WTC11 (cell line): ENCODE measurements around the gene TOB2.

Experiments used
- ARID4B ChIP-seq: sonication (generic); formaldehyde crosslinking; IDR thresholded peaks from 2 replicates; pipeline ENCODE4 v1.8.0; 2023; ENCODE audit warnings: missing genetic modification reagents, mild to moderate bottlenecking, borderline replicate concordance
- CREB1 ChIP-seq: sonication (generic); formaldehyde crosslinking; IDR thresholded peaks from 2 replicates; pipeline ENCODE4 v1.8.0; 2023; ENCODE audit warnings: mild to moderate bottlenecking, missing genetic modification reagents
- CREM ChIP-seq: sonication (generic); formaldehyde crosslinking; IDR thresholded peaks from 2 replicates; pipeline ENCODE4 v1.8.1; 2022; ENCODE audit warnings: mild to moderate bottlenecking, missing genetic modification reagents, moderate library complexity
- CTCF ChIP-seq: fragments of 200-600 bp; IDR thresholded peaks from 2 replicates; pipeline ENCODE4 v1.8.0; 2022; ENCODE audit warnings: antibody characterized with exemption
- JUN ChIP-seq: sonication (generic); formaldehyde crosslinking; IDR thresholded peaks from 2 replicates; pipeline ENCODE4 v1.8.0; 2023; ENCODE audit warnings: mild to moderate bottlenecking, missing genetic modification reagents
- NR3C1 ChIP-seq: sonication (generic); formaldehyde crosslinking; conservative IDR thresholded peaks from 2 replicates; pipeline ENCODE4 v1.8.1; 2023; ENCODE audit warnings: low read depth, mild to moderate bottlenecking, missing genetic modification reagents
- SOX15 ChIP-seq: fragments of 250-450 bp; sonication (Bioruptor Pico); IDR thresholded peaks from 2 replicates; pipeline ENCODE4 v1.9.0; 2021; ENCODE audit warnings: mild to moderate bottlenecking
- SP1 ChIP-seq: sonication (generic); formaldehyde crosslinking; conservative IDR thresholded peaks from 2 replicates; pipeline ENCODE4 v1.8.1; 2022; ENCODE audit warnings: missing genetic modification reagents
- TEAD1 ChIP-seq: sonication (generic); formaldehyde crosslinking; IDR thresholded peaks from 2 replicates; pipeline ENCODE4 v1.8.0; 2022; ENCODE audit warnings: mild to moderate bottlenecking, missing genetic modification reagents
- ZNF425 ChIP-seq: fragments of 250-450 bp; sonication (Bioruptor Pico); conservative IDR thresholded peaks from 2 replicates; pipeline ENCODE4 v1.9.0; 2021; ENCODE audit warnings: mild to moderate bottlenecking
- TF ChIP-seq, protein P1 (sequence below): sonication (generic); formaldehyde crosslinking; IDR thresholded peaks from 2 replicates; pipeline ENCODE4 v1.8.0; 2022; ENCODE audit warnings: mild to moderate bottlenecking, missing genetic modification reagents
- TF ChIP-seq, protein P2 (sequence below): fragments of 250-450 bp; sonication (Bioruptor Pico); IDR thresholded peaks from 2 replicates; pipeline ENCODE4 v1.8.0; 2021; ENCODE audit warnings: mild to moderate bottlenecking
- TF ChIP-seq, protein P3 (sequence below): sonication (generic); formaldehyde crosslinking; conservative IDR thresholded peaks from 2 replicates; pipeline ENCODE4 v1.8.1; 2022; ENCODE audit warnings: mild to moderate bottlenecking, missing genetic modification reagents

- TF ChIP-seq CTCF = no peak
- TF ChIP-seq TEAD1 (CRISPR knock-in tag) = no peak
- TF ChIP-seq CREB1 (CRISPR knock-in tag) = no peak
- TF ChIP-seq, protein P1, sequence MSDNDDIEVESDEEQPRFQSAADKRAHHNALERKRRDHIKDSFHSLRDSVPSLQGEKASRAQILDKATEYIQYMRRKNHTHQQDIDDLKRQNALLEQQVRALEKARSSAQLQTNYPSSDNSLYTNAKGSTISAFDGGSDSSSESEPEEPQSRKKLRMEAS (CRISPR knock-in tag) = no peak
- TF ChIP-seq ARID4B = no peak
- TF ChIP-seq JUN (CRISPR knock-in tag) = no peak
- TF ChIP-seq SOX15 (CRISPR knock-in tag) = no peak
- TF ChIP-seq SP1 (CRISPR knock-in tag) = no peak
- no peak for TF ChIP-seq ZNF425 (CRISPR knock-in tag)
- no peak for TF ChIP-seq CREM (CRISPR knock-in tag)
- TF ChIP-seq, protein P2, sequence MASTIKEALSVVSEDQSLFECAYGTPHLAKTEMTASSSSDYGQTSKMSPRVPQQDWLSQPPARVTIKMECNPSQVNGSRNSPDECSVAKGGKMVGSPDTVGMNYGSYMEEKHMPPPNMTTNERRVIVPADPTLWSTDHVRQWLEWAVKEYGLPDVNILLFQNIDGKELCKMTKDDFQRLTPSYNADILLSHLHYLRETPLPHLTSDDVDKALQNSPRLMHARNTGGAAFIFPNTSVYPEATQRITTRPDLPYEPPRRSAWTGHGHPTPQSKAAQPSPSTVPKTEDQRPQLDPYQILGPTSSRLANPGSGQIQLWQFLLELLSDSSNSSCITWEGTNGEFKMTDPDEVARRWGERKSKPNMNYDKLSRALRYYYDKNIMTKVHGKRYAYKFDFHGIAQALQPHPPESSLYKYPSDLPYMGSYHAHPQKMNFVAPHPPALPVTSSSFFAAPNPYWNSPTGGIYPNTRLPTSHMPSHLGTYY (CRISPR knock-in tag) = no peak
- TF ChIP-seq, protein P3, sequence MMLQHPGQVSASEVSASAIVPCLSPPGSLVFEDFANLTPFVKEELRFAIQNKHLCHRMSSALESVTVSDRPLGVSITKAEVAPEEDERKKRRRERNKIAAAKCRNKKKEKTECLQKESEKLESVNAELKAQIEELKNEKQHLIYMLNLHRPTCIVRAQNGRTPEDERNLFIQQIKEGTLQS (CRISPR knock-in tag) = no peak
- no peak for TF ChIP-seq NR3C1 (CRISPR knock-in tag)
These were observed 42.2 kb upstream of the TOB2 start for GRCh38 chr22:41488596-41489385.
